Stimulated activated naive CD4-positive, alpha-beta T cell (primary cell): ENCODE measurements around the gene ACER2.
"Not testable (repeated sequence)": the region's sequence is repeated elsewhere in the genome, so short reads cannot be mapped to it uniquely, and the experiment has no call there.

Experiments used
- DNase-seq, 6 experiments: peaks; one replicate each; lab custom pipeline; 2025; lab: John Stamatoyannopoulos, UW

Gene ACER2

GRCh38 chr9:19409401-19410194 is 789 bp downstream of the ACER2 start:
- DNase-seq, result peak in 3 of 6 experiments; percentile 4 to 32 (median 18)

DNA sequence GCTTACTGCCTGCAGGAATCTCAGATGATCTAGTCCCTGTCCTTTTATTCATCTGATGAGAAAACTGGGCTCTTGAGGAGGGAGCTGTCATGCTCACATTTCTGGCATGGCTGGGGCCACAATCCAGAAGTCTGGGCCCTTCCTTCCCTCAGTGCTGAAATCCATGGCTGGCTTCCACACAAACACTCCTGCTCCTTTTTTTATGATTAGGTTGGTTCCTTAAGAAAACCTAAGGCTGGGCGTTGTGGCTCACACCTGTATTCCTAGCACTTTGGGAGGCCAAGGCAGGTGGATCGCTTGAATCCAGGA is 1.3 kb downstream of the ACER2 start:
- DNase-seq, result no peak

DNA sequence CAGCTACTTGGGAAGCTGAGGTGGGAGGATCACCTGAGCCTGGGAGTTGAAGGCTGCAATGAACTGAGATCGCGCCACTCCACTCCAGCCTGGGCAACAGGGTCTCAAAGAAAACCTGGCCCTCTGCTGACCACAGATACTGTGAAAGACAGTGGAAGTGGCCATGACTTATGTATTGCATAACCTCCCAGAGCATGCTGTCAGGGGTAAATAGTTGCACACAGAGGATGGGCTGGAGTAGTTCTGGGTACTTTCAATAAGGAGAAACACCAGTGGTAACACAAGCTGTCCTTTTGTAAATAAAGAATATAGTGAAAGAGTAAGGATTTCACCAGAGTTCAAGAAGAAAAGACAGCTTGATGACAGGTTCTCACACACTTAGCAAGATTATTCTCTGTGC is 1.8 kb downstream of the ACER2 start:
- DNase-seq, result no peak

DNA sequence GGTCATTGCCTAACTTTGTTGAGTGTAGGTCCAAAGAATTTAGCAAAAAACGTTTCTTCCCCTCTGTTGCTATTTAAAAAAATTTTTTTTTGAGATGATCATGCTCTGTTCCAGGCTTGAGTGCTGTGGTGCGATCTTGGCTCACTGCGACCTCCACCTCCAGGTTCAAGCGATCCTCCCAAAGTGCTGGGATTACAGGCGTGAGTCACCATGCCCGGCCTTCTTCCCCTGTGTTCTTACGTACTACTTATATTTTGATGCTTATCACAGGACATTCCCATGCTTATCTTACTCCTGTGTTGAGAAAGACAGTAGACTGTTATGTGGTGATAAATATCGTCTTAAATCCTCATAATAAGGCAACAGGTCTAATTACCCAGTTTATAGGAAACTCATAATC is 2.5 kb downstream of the ACER2 start:
- no peak for DNase-seq

GRCh38 chr9:19413456-19413855 is 4.6 kb downstream of the ACER2 start:
- not testable (repeated sequence) for DNase-seq

DNA sequence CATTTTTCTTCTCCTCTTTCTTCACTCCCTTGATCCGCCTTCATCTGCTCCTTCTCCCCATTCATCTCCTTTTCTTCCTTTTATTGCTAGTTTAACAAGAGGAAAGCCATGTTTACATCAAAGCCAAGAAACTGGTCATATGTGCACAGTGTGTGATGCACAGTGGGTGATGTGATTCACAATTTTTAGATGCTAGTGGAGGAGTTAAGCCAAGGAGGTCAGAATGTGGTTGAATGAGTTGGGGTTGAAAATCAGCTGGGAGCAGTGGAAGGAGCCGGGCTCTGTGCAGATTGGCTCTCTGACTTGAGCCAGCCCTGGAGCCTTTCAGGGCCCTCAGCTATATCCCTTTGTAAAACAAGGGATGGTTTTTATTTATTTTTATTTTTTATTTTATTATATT is 7.3 kb downstream of the ACER2 start:
- DNase-seq, result no peak

GRCh38 chr9:19420877-19421276 is 12.1 kb downstream of the ACER2 start:
- no peak for DNase-seq

GRCh38 chr9:19423163-19423562 is 14.4 kb downstream of the ACER2 start:
- DNase-seq, result no peak

GRCh38 chr9:19424176-19424779 is 15.5 kb downstream of the ACER2 start:
- no peak for DNase-seq

GRCh38 chr9:19429595-19429994 is 20.8 kb downstream of the ACER2 start:
- DNase-seq, result no peak

DNA sequence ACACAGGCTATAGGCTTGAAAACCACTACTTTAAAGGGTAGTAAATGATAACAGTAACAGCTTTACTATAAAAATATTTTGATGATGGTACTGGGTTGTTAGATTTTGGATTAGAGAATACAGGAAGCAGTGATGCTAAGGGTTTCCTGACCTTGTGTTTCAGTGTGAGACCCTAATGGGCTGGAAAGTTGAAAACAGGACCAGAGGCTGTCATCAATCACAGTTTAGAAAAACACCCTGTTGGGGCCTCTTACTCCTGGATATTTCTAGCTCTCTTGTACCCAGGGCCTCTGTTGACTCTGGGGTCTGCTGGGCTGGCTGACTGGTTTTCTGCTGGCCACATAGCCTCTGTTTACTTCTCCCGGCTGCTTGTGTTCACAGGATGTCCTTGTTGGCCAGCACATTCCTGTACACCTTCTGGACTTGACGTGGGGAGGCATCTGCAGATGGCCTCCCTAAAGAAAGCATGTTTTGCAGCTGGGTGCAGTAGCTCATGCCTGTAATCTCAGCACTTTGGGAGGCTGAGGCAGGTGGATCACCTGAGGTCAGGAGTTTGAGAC is 21.5 kb downstream of the ACER2 start:
- DNase-seq, result no peak

GRCh38 chr9:19431361-19432171 is 22.8 kb downstream of the ACER2 start:
- no peak for DNase-seq

- no peak for DNase-seq
Observed at GRCh38 chr9:19432473-19432872, 23.7 kb downstream of the ACER2 start.

DNA sequence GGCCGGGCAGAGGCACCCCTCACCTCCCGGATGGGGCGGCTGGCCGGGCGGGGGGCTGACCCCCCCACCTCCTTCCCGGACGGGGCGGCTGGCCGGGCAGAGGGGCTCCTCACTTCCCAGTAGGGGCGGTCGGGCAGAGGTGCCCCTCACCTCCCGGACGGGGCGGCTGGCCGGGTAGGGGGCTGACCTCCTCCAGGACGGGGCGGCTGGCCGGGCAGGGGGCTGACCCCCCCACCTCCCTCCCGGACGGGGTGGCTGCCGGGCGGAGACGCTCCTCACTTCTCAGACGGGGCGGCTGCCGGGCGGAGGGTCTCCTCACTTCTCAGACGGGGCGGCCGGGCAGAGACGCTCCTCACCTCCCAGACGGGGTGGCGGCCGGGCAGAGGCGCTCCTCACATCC is 24.9 kb downstream of the ACER2 start:
- not testable (repeated sequence) for DNase-seq

DNA sequence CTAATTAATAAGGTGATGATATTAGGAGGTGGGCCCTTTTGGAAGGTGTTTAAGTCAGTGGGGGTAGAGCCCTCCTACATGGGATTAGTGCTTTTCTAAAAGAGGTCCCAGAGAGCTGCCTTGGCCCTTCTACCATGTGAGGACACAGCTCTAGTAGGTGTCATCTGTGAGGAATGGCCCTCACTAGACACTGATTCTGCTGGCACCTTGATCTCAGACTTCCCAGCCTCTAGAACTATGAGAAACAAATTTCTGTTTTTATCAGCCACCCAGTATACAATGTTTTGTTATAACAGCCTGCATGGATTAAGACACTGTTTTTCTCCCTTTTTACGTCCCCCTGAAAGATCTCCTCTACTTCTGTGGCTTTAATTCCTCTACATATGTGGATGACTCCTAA is 31.6 kb downstream of the ACER2 start:
- DNase-seq, result no peak

- no peak for DNase-seq
Observed at GRCh38 chr9:19440823-19441580, 32.2 kb downstream of the ACER2 start.

DNA sequence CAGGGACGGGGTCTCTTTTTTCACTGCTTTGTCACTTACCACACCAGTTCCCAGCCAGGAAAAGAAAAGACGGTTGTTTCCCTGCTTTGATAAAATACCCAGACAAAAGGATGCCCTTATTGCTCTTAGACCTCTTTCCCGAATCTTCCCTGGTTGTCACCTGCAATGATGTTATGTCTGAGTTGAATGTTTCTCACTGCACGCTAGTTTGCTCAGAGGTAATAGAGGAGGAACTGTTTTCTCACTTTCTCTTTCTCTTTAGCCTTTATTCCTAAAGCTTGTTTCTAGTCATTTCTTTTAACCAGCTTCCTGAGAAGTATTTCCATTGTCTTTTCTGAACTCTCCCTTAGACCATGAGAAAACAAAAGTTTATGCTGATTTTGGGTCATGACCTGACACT is 32.9 kb downstream of the ACER2 start:
- peak in 1 of 6 experiments; percentile 3 for DNase-seq

DNA sequence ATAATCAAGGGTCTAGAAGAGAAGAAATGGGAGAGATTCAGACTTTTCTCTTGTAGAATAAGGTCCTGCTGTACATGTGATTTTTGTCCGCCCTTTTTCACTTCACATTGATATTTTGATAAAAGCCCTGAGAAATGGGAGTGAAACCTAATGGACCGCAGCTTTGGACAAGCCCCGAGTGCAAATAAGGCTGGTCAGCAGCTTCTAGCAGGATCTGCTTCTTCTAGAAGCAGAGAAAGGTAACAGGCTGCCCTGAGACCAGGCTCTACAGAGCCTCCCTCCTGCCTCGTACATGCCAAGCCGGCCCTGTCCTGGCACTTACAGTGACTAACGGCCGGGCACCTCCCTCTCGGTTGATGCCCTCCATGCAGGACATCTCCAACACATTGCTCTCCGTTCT is 33.4 kb downstream of the ACER2 start:
- no peak for DNase-seq

DNA sequence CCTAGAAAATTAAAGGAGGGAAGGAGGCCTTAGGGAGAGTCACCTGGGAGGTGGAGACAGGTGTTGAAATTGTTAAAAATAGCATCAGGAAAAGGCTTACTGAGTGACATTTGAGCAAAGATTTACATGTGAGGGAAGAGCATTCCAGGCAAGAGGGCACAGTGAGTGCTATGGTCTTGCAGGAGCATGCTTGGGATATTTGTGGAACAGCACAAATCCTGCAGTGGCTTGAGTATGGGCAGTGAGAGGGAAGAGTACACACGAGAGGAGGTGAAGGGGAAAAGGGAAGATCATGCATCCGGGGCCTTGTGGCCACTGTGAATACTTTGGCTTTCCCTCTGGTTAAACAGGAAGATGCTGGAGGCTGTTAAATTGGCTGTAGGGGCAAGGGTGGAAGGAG is 36.6 kb downstream of the ACER2 start:
- DNase-seq, result no peak

GRCh38 chr9:19446361-19446861 is 37.6 kb downstream of the ACER2 start:
- DNase-seq, result no peak

- no peak for DNase-seq
Observed at GRCh38 chr9:19451240-19452087, 42.7 kb downstream of the ACER2 start.
